Upper lobe of right lung (tissue), 1 donor: Measurements from ENCODE around the gene MYO1G. TPM values are rescaled to one million over a fixed set of nuclear protein-coding genes. Genes with fewer than 3 reads are reported as not detected.

Source experiments
- ATAC-seq: fragments of 200-7000 bp; cut with Tn5 transposase; one replicate; pipeline ENCODE4 v1.9.1; 2020; ENCODE audit warnings: mild to moderate bottlenecking, moderate library complexity
- DNase-seq: peaks from one replicate; pipeline ENCODE4 v3.0.0-alpha.2; 2020
- H3K27ac ChIP-seq: fragments of 200-600 bp; one replicate; pipeline ENCODE4 v1.8.0; 2022
- H3K27me3 ChIP-seq: fragments of 200-600 bp; one replicate; pipeline ENCODE4 v1.8.0; 2022; ENCODE audit warnings: mild to moderate bottlenecking
- H3K36me3 ChIP-seq: fragments of 200-600 bp; one replicate; pipeline ENCODE4 v1.8.0; 2022
- H3K4me1 ChIP-seq: fragments of 200-600 bp; one replicate; pipeline ENCODE4 v1.8.0; 2022
- H3K4me3 ChIP-seq: fragments of 200-600 bp; one replicate; pipeline ENCODE4 v1.8.0; 2022; ENCODE audit warnings: mild to moderate bottlenecking
- H3K9me3 ChIP-seq: fragments of 200-600 bp; one replicate; pipeline ENCODE4 v1.8.0; 2022
- CTCF ChIP-seq: fragments of 200-600 bp; IDR thresholded peaks from one replicate; pipeline ENCODE4 v1.8.0; 2022; ENCODE audit warnings: antibody characterized with exemption
- intact Hi-C: fragments of 100-400 bp; cut with DNase I; formaldehyde crosslinking; loops from one replicate; pipeline ENCODE4 v1.11.0; 2022
- total RNA-seq: library from RNA; stranded (reverse); fragmentation: NEBNext Ultra II Directional; extraction: Animal tissue kit (Norgen Biotek cat#: 25700); gene quantifications from one replicate; pipeline ENCODE4 v1.2.1, GENCODE V29; 2021
- donor health status: DM: no; HTN: yes; CAD: no; lungs with severe emphysema.

Gene MYO1G
- total RNA-seq, 1 donor from 2014 or later = 21.0 TPM

- no peak for DNase-seq
- no peaks in the 10 kb centered on the region for H3K4me1 ChIP-seq
- no peak for ATAC-seq
- intact Hi-C loops = no loop called here
- H3K9me3 ChIP-seq = no peaks in the 10 kb centered on the region
- H3K27me3 ChIP-seq = no peaks in the 10 kb centered on the region
- no peaks in the 10 kb centered on the region for H3K36me3 ChIP-seq
- no peak for TF ChIP-seq CTCF
- H3K27ac ChIP-seq = no peak overlapping the region
- no peak overlapping the region for H3K4me3 ChIP-seq
These were observed 63.7 kb downstream of the MYO1G start for GRCh38 chr7:44914992-44915607.

GRCh38 chr7:44912775-44913347, 66.0 kb downstream of the MYO1G start:
- Histone ChIP-seq H3K36me3 (no peaks in the 10 kb centered on the region), H3K4me3 (no peak overlapping the region), H3K27ac (no peak overlapping the region), H3K27me3 (no peaks in the 10 kb centered on the region), H3K9me3 (no peaks in the 10 kb centered on the region), H3K4me1 (no peaks in the 10 kb centered on the region)
- TF ChIP-seq CTCF = no peak
- ATAC-seq (no peak), DNase-seq (no peak)
- intact Hi-C loops = no loop called here

Other genes with a start within 250 kb of the MYO1G start
- 95.4 TPM for gene ZMIZ2, start 230.2 kb downstream of the MYO1G start, total RNA-seq
- 970 TPM for gene PPIA, start 182.3 kb downstream of the MYO1G start, total RNA-seq
- 131 TPM for gene H2AZ2, start 130.9 kb downstream of the MYO1G start, total RNA-seq
- 26.0 TPM for gene PURB, start 93.5 kb downstream of the MYO1G start, total RNA-seq
- gene CCM2, start 21.2 kb upstream of the MYO1G start, total RNA-seq = 40.2 TPM
- 2.3 TPM for gene NACAD, start 110.0 kb upstream of the MYO1G start, total RNA-seq
- gene TBRG4, start 132.7 kb upstream of the MYO1G start, total RNA-seq = 59.4 TPM
- gene RAMP3, start 178.8 kb upstream of the MYO1G start, total RNA-seq = 255 TPM